HepG2 (cell line): ENCODE measurements around the gene MAP3K5. TPM values are rescaled to one million over a fixed set of nuclear protein-coding genes. Genes with fewer than 3 reads are reported as not detected.
A peak's percentile ranks its signal among the peaks of the same experiment; 100 is the strongest.
"Not testable (repeated sequence)": the region's sequence is repeated elsewhere in the genome, so short reads cannot be mapped to it uniquely, and the experiment has no call there.

Experiments used
- ATAC-seq: fragments of 200-7000 bp; cut with Tn5 transposase; 3 replicates; pipeline ENCODE4 v1.9.1; 2020; ENCODE audit warnings: mild to moderate bottlenecking, moderate library complexity
- BruUV-seq: library from RNA; stranded (reverse); fragments of 400-500 nt; replicated peaks from 2 replicates; lab custom pipeline; 2021; lab: Mats Ljungman, UMichigan
- CTCF ChIA-PET: fragments of 300-600 bp; formaldehyde crosslinking; extraction: SDS; loops from one replicate; lab custom pipeline; 2021; ENCODE audit warnings: low total read pairs, inconsistent platforms, low intra/inter-chr PET ratio; lab: Yijun Ruan, JAX
- POLR2A ChIA-PET: fragments of 350-600 bp; sonication (Branson Sonifier 250); formaldehyde crosslinking; loops from one replicate; lab custom pipeline; 2020; ENCODE audit warnings: antibody characterized with exemption, inconsistent platforms; lab: Yijun Ruan, JAX
- DNase-seq: peaks from one replicate; pipeline ENCODE4 v3.0.0-alpha.2; 2015; ENCODE audit warnings: low spot score
- FAIRE-seq: peaks from 3 replicates; lab custom pipeline; 2011; peaks lifted over from hg19 to GRCh38; lab: Jason Lieb, UNC
- H2AFZ ChIP-seq: one replicate; pipeline ENCODE4 v1.6.1; 2011; ENCODE audit warnings: low read length, inconsistent platforms
- H3K27ac ChIP-seq: fragments of 300-600 bp; 3 replicates; pipeline ENCODE4 v1.8.0; 2011; ENCODE audit warnings: mixed run types, mild to moderate bottlenecking, mixed read lengths, low read length, inconsistent platforms; ENCODE audit not compliant: insufficient read depth; ENCODE audit errors: extremely low read length
- H3K27me3 ChIP-seq, 2 experiments: fragments of 200-600 bp in 1 of 2; 2 replicates in 1 of 2; 3 replicates in 1 of 2; pipeline versions ENCODE4 v1.6.0 to v1.8.0; 2011; ENCODE audit warnings: low read length in 2 of 2, mild to moderate bottlenecking in 2 of 2, moderate library complexity in 2 of 2, inconsistent platforms in 1 of 2; ENCODE audit not compliant: insufficient read depth in 2 of 2, control insufficient read depth in 1 of 2
- H3K36me3 ChIP-seq, 2 experiments: fragments of 200-600 bp in 1 of 2; replicated peaks in 1 of 2; 2 replicates in 1 of 2; 3 replicates in 1 of 2; pipeline versions ENCODE4 v1.5.1 to v1.8.0; 2011; ENCODE audit warnings: low read length in 2 of 2, inconsistent platforms in 1 of 2; ENCODE audit not compliant: insufficient read depth in 2 of 2, control insufficient read depth in 1 of 2
- H3K4me1 ChIP-seq: 2 replicates; pipeline ENCODE4 v1.5.1; 2012; ENCODE audit warnings: low read length, inconsistent platforms; ENCODE audit not compliant: insufficient read depth
- H3K4me2 ChIP-seq: 2 replicates; pipeline ENCODE4 v1.6.0; 2011; ENCODE audit warnings: low read depth, low read length, inconsistent platforms
- H3K4me3 ChIP-seq, 3 experiments: fragments of 200-600 bp in 1 of 3; sonication (generic), shearing (Covaris generic) in 1 of 3; replicated peaks in 1 of 3; 2 replicates each; pipeline ENCODE4 v1.5.1; 2011 to 2016; ENCODE audit warnings: low read length in 3 of 3, inconsistent platforms in 2 of 3, low read depth in 2 of 3, mild to moderate bottlenecking in 2 of 3, control low read depth in 1 of 3, mixed read lengths in 1 of 3; ENCODE audit not compliant: insufficient read depth in 1 of 3
- H3K79me2 ChIP-seq: one replicate; pipeline ENCODE4 v1.6.1; 2011; ENCODE audit warnings: low read length, inconsistent platforms; ENCODE audit not compliant: insufficient read depth
- H3K9ac ChIP-seq: 2 replicates; pipeline ENCODE4 v1.6.0; 2011; ENCODE audit warnings: mild to moderate bottlenecking, low read depth, low read length, inconsistent platforms; ENCODE audit not compliant: insufficient read depth
- H3K9me3 ChIP-seq: 2 replicates; pipeline ENCODE4 v1.5.1; 2012; ENCODE audit warnings: mild to moderate bottlenecking, low read length
- H4K20me1 ChIP-seq: 2 replicates; pipeline ENCODE4 v1.6.0; 2011; ENCODE audit warnings: inconsistent platforms, mild to moderate bottlenecking, low read length, moderate library complexity; ENCODE audit not compliant: insufficient read depth
- ARID3A ChIP-seq: IDR thresholded peaks from 2 replicates; pipeline ENCODE4 v1.6.1; 2012; ENCODE audit warnings: low read depth, low read length, improper control_type of control experiment
- HNF4A ChIP-seq: sonication (generic); formaldehyde crosslinking; IDR thresholded peaks from 2 replicates; pipeline ENCODE4 v1.4.0; 2020; ENCODE audit warnings: missing genetic modification reagents
- SRSF4 ChIP-seq: fragments of 200-400 bp; formaldehyde crosslinking; IDR thresholded peaks from one replicate; pipeline ENCODE4 v1.6.1; 2018; ENCODE audit warnings: mild to moderate bottlenecking, low read depth, low read length, moderate library complexity; ENCODE audit not compliant: poor library complexity, severe bottlenecking
- WGBS: methylation state at CpG from one replicate; pipeline ENCODE4 v1.1.6; 2017; ENCODE audit warnings: low lambda C conversion rate; 5-methylcytosine and 5-hydroxymethylcytosine counted together
- in situ Hi-C: cut with HindIII; loops from 2 replicates; pipeline ENCODE4 v1.10.0; 2017; ENCODE audit warnings: low pct_unique_long_range_greater_than_20kb; ENCODE audit not compliant: extremely low pct_ligation_motif_present
- intact Hi-C: fragments of 100-400 bp; cut with micrococcal nuclease; formaldehyde crosslinking; loops from one replicate; pipeline ENCODE4 v1.10.0; 2022; ENCODE audit not compliant: unreplicated experiment
- polyA plus RNA-seq, 8 experiments: library from polyadenylated mRNA; depleted of rRNA in 3 of 8; stranded (reverse) in 7 of 8; unstranded in 1 of 8; fragments of >200 nt; fragmentation: Illumina TruSeq in 4 of 8; extraction: Trizol in 4 of 8; gene quantifications; 2 replicates each; pipeline versions ENCODE4 v1.2.1 to v1.2.3, GENCODE V29; 2011 to 2016; ENCODE audit warnings: low read depth in 4 of 8, missing spikeins in 1 of 8, mixed read lengths in 1 of 8; ENCODE audit not compliant: insufficient read depth in 1 of 8
- total RNA-seq, 5 experiments: library from RNA; depleted of rRNA; stranded (reverse); fragments of >200 nt; fragmentation: Illumina TruSeq; extraction: Trizol; gene quantifications; 2 replicates each; pipeline ENCODE4 v1.2.3, GENCODE V29; 2016; ENCODE audit warnings: low read depth in 1 of 5
- TF ChIP-seq, protein P1 (sequence below): sonication (generic); formaldehyde crosslinking; IDR thresholded peaks from 2 replicates; pipeline ENCODE4 v1.5.0; 2020; ENCODE audit warnings: missing genetic modification reagents, mild to moderate bottlenecking, borderline replicate concordance

Gene MAP3K5
- total and polyA plus RNA-seq, 2 of the 13 experiments (the other 11 are each of a cell fraction or from before 2014, with no cell fraction given) = not detected

GRCh38 chr6:136584290-136584689 is 208.0 kb downstream of the MAP3K5 start:
- ATAC-seq, H3K36me3 ChIP-seq, H3K27me3 ChIP-seq, H3K4me3 ChIP-seq, H3K27ac ChIP-seq, H3K9me3 ChIP-seq, H3K4me1 ChIP-seq, H2AFZ ChIP-seq, H3K9ac ChIP-seq, BruUV-seq, CTCF ChIA-PET, H3K79me2 ChIP-seq, DNase-seq, FAIRE-seq, H4K20me1 ChIP-seq, in situ Hi-C loops, POLR2A ChIA-PET, H3K4me2 ChIP-seq: not testable (repeated sequence)
- WGBS = 2% methylated on average over 5 of the region's 5 CpGs
- intact Hi-C loops = loop anchor here (10.0 kb wide), 1 partner anchor 211 kb away; the partner anchor contains the start of gene MAP3K5

- ChIA-PET CTCF (no interaction called here), POLR2A (no interaction called here)
- Histone ChIP-seq H2AFZ (no peak overlapping the region), H3K4me1 (no peaks in the 10 kb centered on the region), H3K9ac (no peak overlapping the region), H4K20me1 (no peaks in the 10 kb centered on the region), H3K79me2 (no peaks in the 10 kb centered on the region), H3K27me3 (no peaks in the 10 kb centered on the region), H3K4me3 (no peak overlapping the region), H3K4me2 (no peak overlapping the region), H3K36me3 (no peaks in the 10 kb centered on the region), H3K27ac (no peak overlapping the region), H3K9me3 (no peaks in the 10 kb centered on the region)
- no TSS peak for BruUV-seq
- in situ Hi-C loops = no loop called here
- 13% methylated on average over 3 of the region's 3 CpGs for WGBS
- DNase-seq (peak; percentile 7), FAIRE-seq (no peak), ATAC-seq (no peak)
- intact Hi-C loops = loop anchor here (10.0 kb wide), 1 partner anchor 212 kb away; the partner anchor contains the start of gene MAP3K5
- TF ChIP-seq, protein P1, sequence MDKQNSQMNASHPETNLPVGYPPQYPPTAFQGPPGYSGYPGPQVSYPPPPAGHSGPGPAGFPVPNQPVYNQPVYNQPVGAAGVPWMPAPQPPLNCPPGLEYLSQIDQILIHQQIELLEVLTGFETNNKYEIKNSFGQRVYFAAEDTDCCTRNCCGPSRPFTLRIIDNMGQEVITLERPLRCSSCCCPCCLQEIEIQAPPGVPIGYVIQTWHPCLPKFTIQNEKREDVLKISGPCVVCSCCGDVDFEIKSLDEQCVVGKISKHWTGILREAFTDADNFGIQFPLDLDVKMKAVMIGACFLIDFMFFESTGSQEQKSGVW (CRISPR knock-in tag) = no peak
- peak; percentile 67; the same call in 1 of the 2 replicates for TF ChIP-seq ARID3A
- no peak for TF ChIP-seq HNF4A (CRISPR knock-in tag)
- no peak for TF ChIP-seq SRSF4
These were observed 209.4 kb downstream of the MAP3K5 start for GRCh38 chr6:136582711-136583471.
